ENCODE results near the gene SHMT2.
A peak's percentile ranks its signal among the peaks of the same experiment; 100 is the strongest.
"Not testable (repeated sequence)": the region's sequence is repeated elsewhere in the genome, so short reads cannot be mapped to it uniquely, and the experiment has no call there.

Gene SHMT2

GRCh38 chr12:57272337-57273151 is 43.0 kb downstream of the SHMT2 start:
- no peak for DNase-seq

- DNase-seq = no peak
Measured at GRCh38 chr12:57273516-57273915, 44.0 kb downstream of the SHMT2 start.

DNA sequence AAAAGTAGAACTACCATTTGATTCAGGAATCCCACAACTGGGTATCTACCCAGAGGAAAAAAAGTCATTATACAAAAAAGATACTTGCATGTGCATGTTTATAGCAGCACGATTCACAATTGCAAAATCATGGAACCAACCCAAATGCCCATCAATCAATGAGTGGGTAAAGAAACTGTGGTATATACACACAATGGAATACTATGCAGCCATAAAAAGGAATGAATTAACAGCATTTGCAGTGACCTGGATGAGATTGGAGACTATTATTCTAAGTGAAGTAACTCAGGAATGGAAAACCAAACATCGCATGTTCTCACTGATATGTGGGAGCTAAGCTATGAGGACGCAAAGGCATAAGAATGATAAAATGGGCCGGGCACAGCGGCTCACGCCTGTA is 46.7 kb downstream of the SHMT2 start:
- DNase-seq = not testable (repeated sequence)

DNA sequence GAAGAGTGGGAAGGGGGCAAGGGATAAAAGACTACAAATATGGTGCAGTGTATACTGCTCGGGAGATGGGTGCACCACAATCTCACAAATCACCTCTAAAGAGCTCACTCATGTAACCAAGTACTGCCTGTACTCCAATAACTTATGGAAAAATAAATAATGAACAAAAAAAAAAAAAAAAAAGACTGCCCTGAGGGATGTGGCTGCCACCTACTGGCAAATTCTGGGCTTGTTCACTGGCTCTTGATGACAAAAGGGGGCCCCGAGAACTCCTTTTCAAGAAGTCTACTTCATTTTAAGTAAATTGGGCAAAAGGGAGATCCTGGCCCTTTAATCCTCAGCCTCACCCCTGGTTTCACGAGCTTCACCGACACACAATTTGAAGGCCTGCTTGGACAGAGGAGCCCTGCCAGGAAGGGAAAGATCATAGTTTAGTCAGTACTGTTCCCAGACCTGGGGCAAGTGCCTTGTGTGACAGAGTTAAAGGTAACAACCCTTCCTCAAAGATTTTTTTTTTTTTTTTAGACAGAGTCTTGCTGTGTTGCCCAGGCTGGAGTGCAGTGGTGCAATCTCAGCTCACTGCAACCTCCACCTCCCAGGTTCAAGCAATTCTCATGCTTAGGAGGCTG is 47.5 kb downstream of the SHMT2 start:
- DNase-seq = peak in 1 of 2 donors; percentile 5

- no peak for DNase-seq
Measured at GRCh38 chr12:57278465-57279381, 49.2 kb downstream of the SHMT2 start.

- DNase-seq = peak; percentile 75 to 80
Measured at GRCh38 chr12:57280211-57281062, 50.9 kb downstream of the SHMT2 start.

- DNase-seq = not testable (repeated sequence)
Measured at GRCh38 chr12:57282073-57282472, 52.6 kb downstream of the SHMT2 start.

Data from activated CD4-positive, alpha-beta T cell treated with anti-CD3 and anti-CD28 coated beads for 4 hours (primary cell).